ENCODE data around the gene DNAJB12. TPM values are rescaled to one million over a fixed set of nuclear protein-coding genes. Genes with fewer than 3 reads are reported as not detected.

DNAJB12 gene
- total RNA-seq, 1 experiment from 2014 or later = 27.6 TPM

- no peak overlapping the region for H2BK12ac ChIP-seq (ENCODE audit: insufficient read length, low read depth, low read length)
- no peaks in the 10 kb centered on the region for H4K20me1 ChIP-seq (ENCODE audit: control insufficient read depth, insufficient read depth, insufficient read length)
- H4K91ac ChIP-seq (ENCODE audit: insufficient read length, low read depth, low read length) = no peak overlapping the region
- Mint-ChIP-seq H3K4me3 (no peak overlapping the region), H3K9me3 (peaks cover 3% of the 10 kb centered on the region in 2 experiments; a peak in 4 of 5 replicates), H3K27me3 (ENCODE audit: low read depth) (no peaks in the 10 kb centered on the region), H3K4me1 (peaks cover 10 to 11% of the 10 kb centered on the region in 2 experiments), H3K27ac (no peak overlapping the region), H3K36me3 (ENCODE audit: insufficient read depth in 1 of 3, low read depth in 3 of 3) (peaks cover 3 to 5% (median 4%) of the 10 kb centered on the region in 3 experiments; a peak in 5 of 7 replicates)
- no peak overlapping the region for H3K14ac ChIP-seq (ENCODE audit: insufficient read depth, low read length)
- no peak overlapping the region for H2AFZ ChIP-seq (ENCODE audit: low read length)
- no peak overlapping the region for H4K8ac ChIP-seq (replicated peaks; ENCODE audit: insufficient read length, low read depth, low read length)
- H2AK5ac ChIP-seq (ENCODE audit: insufficient read length, low read length) = no peak overlapping the region
- no peaks in the 10 kb centered on the region for H3K79me1 ChIP-seq (ENCODE audit: insufficient read depth, low read depth, low read length, poor library complexity, severe bottlenecking)
- WGBS (ENCODE audit: extremely low coverage, insufficient read length, low lambda C conversion rate) = no CpG with 5 or more reads among the region's 2 CpGs
- no peak for DNase-seq
- H2BK15ac ChIP-seq (ENCODE audit: low read depth, low read length) = no peak overlapping the region
- no peak overlapping the region for H4K5ac ChIP-seq (ENCODE audit: insufficient read length, low read depth, low read length)
- no peak overlapping the region for H3K4ac ChIP-seq (ENCODE audit: low read depth, low read length)
- H3K9me3 ChIP-seq (ENCODE audit: control insufficient read depth, low read depth, low read length) = no peaks in the 10 kb centered on the region
- H3K23me2 ChIP-seq (ENCODE audit: insufficient read length, low read depth, low read length, poor library complexity, severe bottlenecking) = no peaks in the 10 kb centered on the region
- H2BK20ac ChIP-seq (ENCODE audit: low read depth, low read length, poor library complexity, severe bottlenecking) = no peak overlapping the region
- H3K79me2 ChIP-seq (ENCODE audit: insufficient read depth, low read length) = no peaks in the 10 kb centered on the region
- no peak overlapping the region for H2BK5ac ChIP-seq (ENCODE audit: insufficient read length, low read length)
- no peaks in the 10 kb centered on the region for H3K27me3 ChIP-seq (ENCODE audit: insufficient read depth, low read length)
- no peak overlapping the region for H2BK120ac ChIP-seq (ENCODE audit: low read depth, low read length, poor library complexity, severe bottlenecking)
- no peak overlapping the region for H3K18ac ChIP-seq (ENCODE audit: insufficient read length, low read depth, low read length)
- H3K27ac ChIP-seq (ENCODE audit: insufficient read length, low read depth, low read length) = no peak overlapping the region
- 0 out of 2 replicates have a peak, but pooled peaks cover under 1% of the 10 kb centered on the region for H3K4me1 ChIP-seq (ENCODE audit: insufficient read depth, low read length)
- H3K9ac ChIP-seq (ENCODE audit: extremely low read depth, insufficient read length, low read length) = no peak overlapping the region
- TF ChIP-seq CTCF (conservative IDR thresholded peaks at IDR 0.05) = no peak
- no peak overlapping the region for H3K4me2 ChIP-seq (ENCODE audit: insufficient read depth, insufficient read length, low read length)
- no peak overlapping the region for H3T11ph ChIP-seq (ENCODE audit: low read length)
- no peak overlapping the region for H3K56ac ChIP-seq (ENCODE audit: insufficient read length, low read depth, low read length)
- no peak overlapping the region for H3K23ac ChIP-seq (ENCODE audit: insufficient read length, low read depth, low read length)
These were observed 36.0 kb upstream of the DNAJB12 start for GRCh38 chr10:72390764-72391163.
